ENCODE measurements around the gene BLTP3A.

- TF ChIP-seq CTCF (IDR thresholded peaks at IDR 0.05) (no peak), MXI1 (IDR thresholded peaks at IDR 0.05; ENCODE audit: low read depth, low read length) (no peak), USF2 (IDR thresholded peaks at IDR 0.05; ENCODE audit: borderline replicate concordance, low read depth, low read length) (no peak), RFX5 (IDR thresholded peaks at IDR 0.05; ENCODE audit: low read length) (no peak), TAF1 (IDR thresholded peaks at IDR 0.05; ENCODE audit: borderline replicate concordance, low read depth, low read length) (no peak), RAD21 (IDR thresholded peaks at IDR 0.05; ENCODE audit: low read length) (no peak)
Observed at GRCh38 chr6:34816635-34817301, 24.9 kb downstream of the BLTP3A start.
